HFF-Myc (cell line): ENCODE data around the gene LHX4.

Source experiments
- DNase-seq: peaks from one replicate; pipeline ENCODE4 v3.0.0-alpha.2; 2011; ENCODE audit warnings: low read depth; ENCODE audit errors: extremely low read depth
- H3K4me3 ChIP-seq: replicated peaks from 2 replicates; pipeline ENCODE4 v1.5.1; 2011; ENCODE audit warnings: low read depth, mild to moderate bottlenecking, control low read depth, low read length
- TF ChIP-seq, protein P1 (sequence below): IDR thresholded peaks from 2 replicates; pipeline ENCODE4 v1.5.1; 2012; ENCODE audit warnings: mild to moderate bottlenecking, low read depth, low read length, control low read depth; ENCODE audit errors: missing control alignments

Gene LHX4

DNA sequence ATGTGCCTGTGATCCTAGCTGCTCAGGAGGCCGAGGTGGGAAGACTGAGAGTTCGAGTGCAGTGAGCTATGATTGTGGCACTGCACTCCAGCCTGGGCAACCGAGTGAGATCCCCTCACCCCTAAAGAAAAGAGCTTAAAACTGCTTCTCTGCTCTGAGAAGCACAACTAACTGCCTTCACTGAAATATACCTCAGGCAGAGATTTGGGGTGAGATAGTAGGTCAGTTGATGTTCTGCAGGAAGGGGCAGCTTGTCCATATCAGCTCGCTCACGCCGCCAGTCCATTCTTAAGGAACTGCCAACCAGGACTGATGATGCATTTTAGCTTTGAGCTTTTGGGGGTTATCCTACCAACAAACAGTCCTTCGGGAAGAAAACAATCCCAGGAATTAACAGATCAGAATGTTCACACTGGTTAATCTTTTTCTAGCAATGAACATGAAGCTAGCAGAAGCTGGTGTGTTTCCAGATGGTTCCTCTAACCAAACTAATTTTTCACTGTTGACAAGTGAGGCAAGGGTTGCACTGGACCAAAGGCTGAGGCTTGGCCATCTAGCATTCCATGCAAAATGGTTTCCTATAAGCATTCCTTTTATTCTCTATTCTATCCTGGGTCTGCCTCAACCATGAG lies 31.6 kb downstream of the LHX4 start:
- no peak for DNase-seq

DNA sequence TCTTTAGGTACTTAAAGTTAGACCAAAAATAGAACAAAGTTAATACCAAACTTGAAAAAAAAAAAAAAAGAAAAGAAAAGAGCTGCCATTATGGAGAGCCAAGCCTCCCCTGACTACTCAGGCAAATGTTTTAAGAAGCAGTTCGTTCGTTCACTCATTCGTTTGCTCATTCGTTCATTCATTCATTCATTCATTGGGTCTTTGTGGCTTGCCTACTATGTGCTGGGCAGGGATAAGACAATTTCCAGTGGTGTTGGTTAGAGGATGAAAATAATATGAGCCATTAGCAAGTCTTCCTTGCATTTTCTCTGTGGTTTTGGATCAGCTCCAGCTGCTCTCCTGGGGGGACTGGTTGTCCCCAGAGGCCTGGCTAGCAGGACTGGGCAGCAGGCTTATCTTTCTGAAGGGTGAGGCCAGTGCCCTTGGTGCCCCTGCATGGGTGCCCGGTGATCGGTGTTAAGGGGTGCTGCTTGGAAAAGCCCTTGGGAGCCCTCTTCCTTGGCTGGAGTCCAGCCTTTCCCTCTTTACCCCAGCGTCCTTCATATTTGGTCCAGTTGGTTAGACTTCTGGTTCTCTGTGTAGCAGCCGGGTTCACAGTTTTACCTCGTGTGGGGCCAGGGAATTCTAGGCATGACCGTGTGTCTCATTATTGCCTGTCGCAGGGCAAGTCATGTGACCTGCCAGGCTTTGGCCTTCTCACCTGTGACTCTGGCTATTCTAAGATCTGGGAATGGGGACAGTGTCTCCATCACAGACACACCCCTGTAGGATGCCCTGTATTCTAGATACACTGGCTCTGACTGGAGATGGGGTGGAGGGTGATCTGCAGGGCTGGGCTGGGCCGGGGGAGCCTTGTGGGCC lies 32.8 kb downstream of the LHX4 start:
- TF ChIP-seq, protein P1, sequence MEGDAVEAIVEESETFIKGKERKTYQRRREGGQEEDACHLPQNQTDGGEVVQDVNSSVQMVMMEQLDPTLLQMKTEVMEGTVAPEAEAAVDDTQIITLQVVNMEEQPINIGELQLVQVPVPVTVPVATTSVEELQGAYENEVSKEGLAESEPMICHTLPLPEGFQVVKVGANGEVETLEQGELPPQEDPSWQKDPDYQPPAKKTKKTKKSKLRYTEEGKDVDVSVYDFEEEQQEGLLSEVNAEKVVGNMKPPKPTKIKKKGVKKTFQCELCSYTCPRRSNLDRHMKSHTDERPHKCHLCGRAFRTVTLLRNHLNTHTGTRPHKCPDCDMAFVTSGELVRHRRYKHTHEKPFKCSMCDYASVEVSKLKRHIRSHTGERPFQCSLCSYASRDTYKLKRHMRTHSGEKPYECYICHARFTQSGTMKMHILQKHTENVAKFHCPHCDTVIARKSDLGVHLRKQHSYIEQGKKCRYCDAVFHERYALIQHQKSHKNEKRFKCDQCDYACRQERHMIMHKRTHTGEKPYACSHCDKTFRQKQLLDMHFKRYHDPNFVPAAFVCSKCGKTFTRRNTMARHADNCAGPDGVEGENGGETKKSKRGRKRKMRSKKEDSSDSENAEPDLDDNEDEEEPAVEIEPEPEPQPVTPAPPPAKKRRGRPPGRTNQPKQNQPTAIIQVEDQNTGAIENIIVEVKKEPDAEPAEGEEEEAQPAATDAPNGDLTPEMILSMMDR: no peak
- no peak for DNase-seq

More for the DNA sequence above, 31.6 kb downstream of the LHX4 start:
- TF ChIP-seq, protein P1: no peak
- H3K4me3 ChIP-seq: no peak overlapping the region

DNA sequence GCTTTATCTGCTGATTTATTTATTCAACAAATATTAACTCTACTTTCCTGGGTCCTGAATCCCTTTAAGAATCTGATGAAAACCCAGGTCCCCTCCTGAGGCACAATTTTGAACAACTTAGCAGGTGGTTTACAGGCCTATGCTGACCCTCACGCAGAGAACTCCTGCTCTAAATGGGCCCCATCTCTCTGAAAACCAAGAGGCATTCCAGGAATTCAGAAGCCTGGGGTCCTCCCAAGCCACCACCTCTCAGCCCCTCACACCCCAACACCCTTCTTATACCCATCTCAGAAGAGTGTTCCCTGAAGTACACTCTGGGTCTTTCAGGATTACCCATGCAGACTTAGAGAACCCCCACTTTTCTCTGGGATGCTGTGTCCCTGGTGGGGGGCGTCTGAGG lies 34.5 kb downstream of the LHX4 start:
- H3K4me3 ChIP-seq: no peak overlapping the region
- DNase-seq: no peak
- TF ChIP-seq, protein P1: no peak

More for the DNA sequence above, 32.8 kb downstream of the LHX4 start:
- no peak overlapping the region for H3K4me3 ChIP-seq

DNA sequence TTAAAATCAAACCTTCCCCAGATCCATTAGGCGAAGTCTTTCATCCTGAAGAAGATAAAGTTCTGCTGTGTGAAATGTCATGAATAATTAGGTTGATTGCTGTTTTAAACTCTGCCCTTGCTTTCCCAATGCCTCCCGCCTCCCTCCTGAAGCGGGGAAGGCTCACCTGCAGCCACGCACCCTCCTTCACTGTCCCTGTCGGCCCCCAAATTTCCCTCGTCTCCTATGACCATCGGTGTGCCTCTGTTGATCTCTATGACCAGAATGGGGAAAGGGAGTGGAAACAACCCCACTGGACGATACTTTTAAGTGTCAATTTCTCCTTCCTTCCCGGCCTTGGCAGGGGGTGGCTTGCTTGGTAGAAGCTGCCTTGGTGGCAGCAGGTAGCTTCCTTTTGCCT lies 35.1 kb downstream of the LHX4 start:
- H3K4me3 ChIP-seq: no peak overlapping the region
- TF ChIP-seq, protein P1: no peak
- DNase-seq: no peak

DNA sequence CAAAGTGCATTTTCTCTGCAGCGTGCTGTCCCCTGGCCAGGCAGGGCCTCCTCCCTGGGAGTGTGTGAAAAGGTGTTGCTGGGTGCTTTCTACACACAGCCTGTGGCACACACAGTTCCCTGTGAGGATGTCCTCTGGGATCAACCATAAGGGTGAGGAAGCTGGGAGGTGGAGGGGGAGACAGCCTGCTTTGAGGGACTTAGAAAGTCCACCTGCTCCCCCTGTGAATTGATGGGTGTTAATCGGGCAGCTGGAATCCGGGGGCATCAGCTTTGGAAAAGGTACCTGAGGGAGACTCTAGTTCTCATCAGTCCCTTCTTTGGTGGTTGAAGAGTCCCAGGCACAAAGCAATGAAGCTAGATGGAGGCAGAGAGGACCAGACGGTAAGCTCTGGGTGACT lies 35.8 kb downstream of the LHX4 start:
- no peak overlapping the region for H3K4me3 ChIP-seq
- TF ChIP-seq, protein P1: no peak
- no peak for DNase-seq

DNA sequence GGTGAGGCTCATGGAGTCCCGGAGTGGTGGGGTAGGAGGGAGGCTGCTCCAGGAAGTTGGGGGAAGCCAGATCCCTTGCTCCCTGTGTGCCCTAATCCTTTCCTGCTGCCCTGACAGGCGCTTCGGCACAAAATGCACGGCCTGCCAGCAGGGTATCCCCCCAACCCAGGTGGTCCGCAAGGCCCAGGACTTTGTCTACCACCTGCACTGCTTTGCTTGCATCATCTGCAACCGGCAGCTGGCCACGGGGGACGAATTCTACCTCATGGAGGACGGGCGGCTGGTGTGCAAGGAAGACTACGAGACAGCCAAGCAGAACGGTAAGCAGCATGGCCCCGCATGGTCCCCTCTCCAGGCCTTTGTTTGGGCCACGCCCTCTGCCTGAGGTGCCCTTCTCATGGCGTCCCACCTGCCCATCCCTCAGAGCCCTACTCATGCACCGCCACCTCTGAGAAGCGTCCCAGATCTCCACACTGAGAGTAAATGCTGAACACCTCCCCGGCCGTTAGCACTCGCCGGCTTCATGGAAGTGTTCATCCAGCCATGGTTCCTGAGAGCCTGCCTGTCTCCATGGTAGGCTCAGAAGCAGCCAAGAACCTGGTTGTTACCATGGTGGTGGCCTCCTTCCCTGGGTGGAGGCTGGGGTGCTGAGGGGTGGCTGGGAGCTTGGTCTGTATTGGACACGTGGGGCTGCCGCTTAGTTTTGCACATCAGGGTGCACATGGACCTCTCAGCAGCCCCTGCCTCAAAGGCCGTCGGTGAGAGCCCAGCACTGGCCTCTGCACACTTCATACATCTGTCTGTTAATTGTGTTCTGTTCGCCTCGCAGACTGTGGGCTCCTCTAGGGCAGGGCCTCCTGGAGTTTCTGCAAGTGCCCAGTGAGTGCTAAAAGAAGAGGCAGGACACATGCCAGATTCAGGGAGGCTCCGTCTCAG lies 36.5 kb downstream of the LHX4 start:
- no peak overlapping the region for H3K4me3 ChIP-seq
- TF ChIP-seq, protein P1: no peak
- no peak for DNase-seq
